Measurements from ENCODE around the gene SLC2A3.
"Not testable (repeated sequence)": the region's sequence is repeated elsewhere in the genome, so short reads cannot be mapped to it uniquely, and the experiment has no call there.

SLC2A3 gene

GRCh38 chr12:7915661-7916403 is 20.2 kb downstream of the SLC2A3 start:
- H3K4me3 ChIP-seq (ENCODE audit: low read depth, low read length) = no peak overlapping the region
- no peak for TF ChIP-seq CTCF (IDR thresholded peaks at IDR 0.05; ENCODE audit: low read depth, low read length, missing control alignments)
- DNase-seq (ENCODE audit: low read depth) = no peak

GRCh38 chr12:7910106-7910505 is 25.9 kb downstream of the SLC2A3 start:
- H3K4me3 ChIP-seq (ENCODE audit: low read depth, low read length); DNase-seq (ENCODE audit: low read depth): not testable (repeated sequence)

GRCh38 chr12:7907009-7907408 is 29.0 kb downstream of the SLC2A3 start:
- no peak for DNase-seq (ENCODE audit: low read depth)
- no peak overlapping the region for H3K4me3 ChIP-seq (ENCODE audit: low read depth, low read length)
- TF ChIP-seq CTCF (IDR thresholded peaks at IDR 0.05; ENCODE audit: low read depth, low read length, missing control alignments) = no peak

- DNase-seq (ENCODE audit: low read depth); H3K4me3 ChIP-seq (ENCODE audit: low read depth, low read length): not testable (repeated sequence)
Measured at GRCh38 chr12:7906303-7906702, 29.7 kb downstream of the SLC2A3 start.

GRCh38 chr12:7905600-7906125 is 30.3 kb downstream of the SLC2A3 start:
- H3K4me3 ChIP-seq (ENCODE audit: low read depth, low read length); DNase-seq (ENCODE audit: low read depth): not testable (repeated sequence)

- DNase-seq (ENCODE audit: low read depth) = no peak
- TF ChIP-seq CTCF (IDR thresholded peaks at IDR 0.05; ENCODE audit: low read depth, low read length, missing control alignments) = no peak
- H3K4me3 ChIP-seq (ENCODE audit: low read depth, low read length) = no peak overlapping the region
Measured at GRCh38 chr12:7905071-7905470, 30.9 kb downstream of the SLC2A3 start.

- DNase-seq (ENCODE audit: low read depth); H3K4me3 ChIP-seq (ENCODE audit: low read depth, low read length): not testable (repeated sequence)
Measured at GRCh38 chr12:7902416-7902815, 33.6 kb downstream of the SLC2A3 start.

GRCh38 chr12:7899755-7900154 is 36.2 kb downstream of the SLC2A3 start:
- TF ChIP-seq CTCF (IDR thresholded peaks at IDR 0.05; ENCODE audit: low read depth, low read length, missing control alignments) = no peak
- DNase-seq (ENCODE audit: low read depth) = no peak
- H3K4me3 ChIP-seq (ENCODE audit: low read depth, low read length) = no peak overlapping the region

GRCh38 chr12:7896726-7897125 is 39.3 kb downstream of the SLC2A3 start:
- DNase-seq (ENCODE audit: low read depth); H3K4me3 ChIP-seq (ENCODE audit: low read depth, low read length): not testable (repeated sequence)

Measured in GM12864 (cell line).